HL-60 (cell line): Measurements from ENCODE around the gene LSM12.

Experiments
- SPI1 ChIP-seq: IDR thresholded peaks from 2 replicates; pipeline ENCODE4 v1.6.1; 2012; ENCODE audit warnings: low read depth, mild to moderate bottlenecking, borderline replicate concordance
- TF ChIP-seq, protein P1 (sequence below): IDR thresholded peaks from 2 replicates; pipeline ENCODE4 v1.6.1; 2012; ENCODE audit warnings: low read depth; ENCODE audit not compliant: insufficient replicate concordance
- TF ChIP-seq, protein P2 (sequence below): IDR thresholded peaks from one replicate; pipeline ENCODE4 v1.5.1; 2011; ENCODE audit warnings: low read length, control low read depth, inconsistent platforms; ENCODE audit not compliant: insufficient read depth

DNA sequence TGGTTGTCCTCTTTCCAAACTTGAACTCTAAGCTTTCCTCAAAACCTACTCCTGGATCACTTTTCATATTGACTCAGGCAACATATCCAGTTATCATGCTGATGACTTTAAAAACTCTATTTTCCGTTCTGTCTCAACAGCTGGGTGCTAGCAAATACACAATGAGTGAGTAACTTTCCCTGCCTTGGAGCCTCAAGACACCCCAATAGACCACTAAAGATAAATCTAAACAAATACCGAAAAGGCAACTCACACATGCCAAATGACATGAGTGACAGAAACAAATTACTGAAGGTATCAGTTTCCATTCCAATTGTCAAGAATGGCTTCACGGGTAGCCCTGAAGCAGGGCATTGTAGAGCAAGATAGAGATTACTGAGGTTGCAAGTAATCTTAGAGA, 36.0 kb downstream of the LSM12 start:
- TF ChIP-seq, protein P1, sequence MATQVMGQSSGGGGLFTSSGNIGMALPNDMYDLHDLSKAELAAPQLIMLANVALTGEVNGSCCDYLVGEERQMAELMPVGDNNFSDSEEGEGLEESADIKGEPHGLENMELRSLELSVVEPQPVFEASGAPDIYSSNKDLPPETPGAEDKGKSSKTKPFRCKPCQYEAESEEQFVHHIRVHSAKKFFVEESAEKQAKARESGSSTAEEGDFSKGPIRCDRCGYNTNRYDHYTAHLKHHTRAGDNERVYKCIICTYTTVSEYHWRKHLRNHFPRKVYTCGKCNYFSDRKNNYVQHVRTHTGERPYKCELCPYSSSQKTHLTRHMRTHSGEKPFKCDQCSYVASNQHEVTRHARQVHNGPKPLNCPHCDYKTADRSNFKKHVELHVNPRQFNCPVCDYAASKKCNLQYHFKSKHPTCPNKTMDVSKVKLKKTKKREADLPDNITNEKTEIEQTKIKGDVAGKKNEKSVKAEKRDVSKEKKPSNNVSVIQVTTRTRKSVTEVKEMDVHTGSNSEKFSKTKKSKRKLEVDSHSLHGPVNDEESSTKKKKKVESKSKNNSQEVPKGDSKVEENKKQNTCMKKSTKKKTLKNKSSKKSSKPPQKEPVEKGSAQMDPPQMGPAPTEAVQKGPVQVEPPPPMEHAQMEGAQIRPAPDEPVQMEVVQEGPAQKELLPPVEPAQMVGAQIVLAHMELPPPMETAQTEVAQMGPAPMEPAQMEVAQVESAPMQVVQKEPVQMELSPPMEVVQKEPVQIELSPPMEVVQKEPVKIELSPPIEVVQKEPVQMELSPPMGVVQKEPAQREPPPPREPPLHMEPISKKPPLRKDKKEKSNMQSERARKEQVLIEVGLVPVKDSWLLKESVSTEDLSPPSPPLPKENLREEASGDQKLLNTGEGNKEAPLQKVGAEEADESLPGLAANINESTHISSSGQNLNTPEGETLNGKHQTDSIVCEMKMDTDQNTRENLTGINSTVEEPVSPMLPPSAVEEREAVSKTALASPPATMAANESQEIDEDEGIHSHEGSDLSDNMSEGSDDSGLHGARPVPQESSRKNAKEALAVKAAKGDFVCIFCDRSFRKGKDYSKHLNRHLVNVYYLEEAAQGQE: no peak
- TF ChIP-seq, protein P2, sequence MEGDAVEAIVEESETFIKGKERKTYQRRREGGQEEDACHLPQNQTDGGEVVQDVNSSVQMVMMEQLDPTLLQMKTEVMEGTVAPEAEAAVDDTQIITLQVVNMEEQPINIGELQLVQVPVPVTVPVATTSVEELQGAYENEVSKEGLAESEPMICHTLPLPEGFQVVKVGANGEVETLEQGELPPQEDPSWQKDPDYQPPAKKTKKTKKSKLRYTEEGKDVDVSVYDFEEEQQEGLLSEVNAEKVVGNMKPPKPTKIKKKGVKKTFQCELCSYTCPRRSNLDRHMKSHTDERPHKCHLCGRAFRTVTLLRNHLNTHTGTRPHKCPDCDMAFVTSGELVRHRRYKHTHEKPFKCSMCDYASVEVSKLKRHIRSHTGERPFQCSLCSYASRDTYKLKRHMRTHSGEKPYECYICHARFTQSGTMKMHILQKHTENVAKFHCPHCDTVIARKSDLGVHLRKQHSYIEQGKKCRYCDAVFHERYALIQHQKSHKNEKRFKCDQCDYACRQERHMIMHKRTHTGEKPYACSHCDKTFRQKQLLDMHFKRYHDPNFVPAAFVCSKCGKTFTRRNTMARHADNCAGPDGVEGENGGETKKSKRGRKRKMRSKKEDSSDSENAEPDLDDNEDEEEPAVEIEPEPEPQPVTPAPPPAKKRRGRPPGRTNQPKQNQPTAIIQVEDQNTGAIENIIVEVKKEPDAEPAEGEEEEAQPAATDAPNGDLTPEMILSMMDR: no peak
- TF ChIP-seq SPI1: no peak
